OCI-LY7 (cell line): Measurements from ENCODE around the gene TRIM71. TPM values are rescaled to one million over a fixed set of nuclear protein-coding genes. Genes with fewer than 3 reads are reported as not detected.

Source experiments
- BruUV-seq: library from RNA; stranded (reverse); fragments of 400-500 nt; replicated peaks from 2 replicates; lab custom pipeline; 2021; lab: Mats Ljungman, UMichigan
- CTCF ChIA-PET: fragments of 300-600 bp; sonication (Branson Sonifier 250); formaldehyde crosslinking; loops from one replicate; lab custom pipeline; 2022; ENCODE audit warnings: antibody characterized with exemption; ENCODE audit not compliant: unreplicated experiment; lab: Charles Lee
- POLR2A ChIA-PET: fragments of 300-600 bp; sonication (Branson Sonifier 250); formaldehyde crosslinking; loops from one replicate; lab custom pipeline; 2022; ENCODE audit warnings: antibody characterized with exemption; lab: Charles Lee
- DNase-seq: peaks from one replicate; pipeline ENCODE4 v3.0.0-alpha.2; 2015; ENCODE audit warnings: low spot score
- H2AFZ ChIP-seq: fragments of 200-600 bp; sonication (generic), shearing (Covaris generic); 2 replicates; pipeline ENCODE4 v1.6.1; 2014; ENCODE audit warnings: mild to moderate bottlenecking, antibody characterized with exemption, low read length, moderate library complexity
- H3K27ac ChIP-seq: fragments of 200-600 bp; sonication (generic); 2 replicates; pipeline ENCODE4 v1.5.1; 2014; ENCODE audit warnings: mixed run types, low read depth, mild to moderate bottlenecking, moderate library complexity, low read length, inconsistent platforms; ENCODE audit not compliant: poor library complexity, severe bottlenecking
- H3K36me3 ChIP-seq: fragments of 200-600 bp; sonication (generic); 2 replicates; pipeline ENCODE4 v1.6.1; 2014; ENCODE audit warnings: mild to moderate bottlenecking, antibody characterized with exemption, low read length, moderate library complexity, mixed read lengths; ENCODE audit not compliant: insufficient read depth
- H3K4me1 ChIP-seq: fragments of 200-600 bp; sonication (generic); 2 replicates; pipeline ENCODE4 v1.5.1; 2014; ENCODE audit warnings: mild to moderate bottlenecking, low read length; ENCODE audit not compliant: insufficient read depth, poor library complexity, severe bottlenecking
- H3K4me2 ChIP-seq: fragments of 200-600 bp; sonication (generic); 2 replicates; pipeline ENCODE4 v1.6.1; 2014; ENCODE audit warnings: mild to moderate bottlenecking, low read length
- H3K4me3 ChIP-seq: fragments of 200-600 bp; sonication (generic); 2 replicates; pipeline ENCODE4 v1.5.1; 2014; ENCODE audit warnings: mild to moderate bottlenecking, low read depth, low read length; ENCODE audit not compliant: poor library complexity, severe bottlenecking
- H3K79me2 ChIP-seq: fragments of 200-600 bp; sonication (generic); 2 replicates; pipeline ENCODE4 v1.6.1; 2016; ENCODE audit warnings: low read depth, mild to moderate bottlenecking, low read length, moderate library complexity, mixed read lengths; ENCODE audit not compliant: insufficient read depth
- H3K9me2 ChIP-seq: fragments of 200-600 bp; sonication (generic); 2 replicates; pipeline ENCODE4 v1.6.1; 2016; ENCODE audit warnings: mild to moderate bottlenecking, low read length, mixed read lengths; ENCODE audit not compliant: insufficient read depth
- H3K9me3 ChIP-seq: fragments of 200-600 bp; sonication (generic); 2 replicates; pipeline ENCODE4 v1.6.1; 2014; ENCODE audit warnings: mild to moderate bottlenecking, mixed run types, low read length, mixed read lengths
- H4K20me1 ChIP-seq: fragments of 200-600 bp; sonication (generic); 2 replicates; pipeline ENCODE4 v1.6.1; 2014; ENCODE audit warnings: mild to moderate bottlenecking, antibody characterized with exemption, low read length, moderate library complexity, mixed read lengths; ENCODE audit not compliant: insufficient read depth
- CTCF ChIP-seq: fragments of 200-600 bp; sonication (generic); conservative IDR thresholded peaks from 2 replicates; pipeline ENCODE4 v1.5.1; 2014; ENCODE audit warnings: mild to moderate bottlenecking, antibody characterized with exemption, low read length, moderate library complexity, mixed read lengths
- EZH2phosphoT487 ChIP-seq: fragments of 200-600 bp; sonication (generic); IDR thresholded peaks from 2 replicates; pipeline ENCODE4 v1.6.1; 2018; ENCODE audit warnings: low read depth, borderline replicate concordance, mild to moderate bottlenecking, mixed run types, antibody characterized with exemption, low read length, moderate library complexity, mixed read lengths
- intact Hi-C: fragments of 100-400 bp; cut with micrococcal nuclease; formaldehyde crosslinking; loops from one replicate; pipeline ENCODE4 v1.10.0; 2022; ENCODE audit not compliant: unreplicated experiment
- total RNA-seq, 2 experiments: library from RNA; depleted of rRNA in 1 of 2; stranded (reverse); fragments of >200 nt in 1 of 2; shearing (Covaris generic) in 1 of 2; gene quantifications; 2 replicates each; pipeline ENCODE4 v1.2.3, GENCODE V29; 2014 to 2022

The TRIM71 gene
- total RNA-seq, 2 experiments from 2014 or later = not detected

DNA sequence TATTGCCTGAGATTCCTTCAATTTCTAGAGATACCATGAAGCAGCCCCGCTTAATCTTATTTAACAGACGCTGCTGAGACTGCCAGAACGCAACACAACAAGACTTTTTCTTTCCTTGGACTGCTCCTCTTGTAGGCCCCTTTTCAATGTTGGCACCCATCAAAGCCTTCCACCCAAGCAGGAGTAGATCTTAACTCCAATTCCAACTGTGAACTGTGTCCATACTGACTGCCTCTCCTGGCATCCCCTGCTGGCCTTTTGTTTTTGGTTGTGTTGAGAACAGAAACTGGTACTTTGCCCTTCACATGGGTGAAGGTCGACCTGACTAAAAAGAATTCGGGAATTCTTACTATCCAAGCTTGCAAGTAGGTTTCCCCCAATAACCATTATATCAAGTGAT, 50.2 kb downstream of the TRIM71 start:
- no peak overlapping the region for H3K4me3 ChIP-seq
- TF ChIP-seq EZH2phosphoT487 = no peak
- TF ChIP-seq CTCF = no peak
- DNase-seq = no peak
- H3K9me2 ChIP-seq = no peaks in the 10 kb centered on the region
- H3K9me3 ChIP-seq = no peaks in the 10 kb centered on the region
- H2AFZ ChIP-seq = no peak overlapping the region
- H3K4me1 ChIP-seq = no peaks in the 10 kb centered on the region
- CTCF ChIA-PET = no interaction called here
- no peaks in the 10 kb centered on the region for H3K36me3 ChIP-seq
- no peaks in the 10 kb centered on the region for H4K20me1 ChIP-seq
- no peak overlapping the region for H3K4me2 ChIP-seq
- POLR2A ChIA-PET = no interaction called here
- no peaks in the 10 kb centered on the region for H3K79me2 ChIP-seq
- intact Hi-C loops = no loop called here
- no TSS peak for BruUV-seq
- H3K27ac ChIP-seq = no peak overlapping the region

DNA sequence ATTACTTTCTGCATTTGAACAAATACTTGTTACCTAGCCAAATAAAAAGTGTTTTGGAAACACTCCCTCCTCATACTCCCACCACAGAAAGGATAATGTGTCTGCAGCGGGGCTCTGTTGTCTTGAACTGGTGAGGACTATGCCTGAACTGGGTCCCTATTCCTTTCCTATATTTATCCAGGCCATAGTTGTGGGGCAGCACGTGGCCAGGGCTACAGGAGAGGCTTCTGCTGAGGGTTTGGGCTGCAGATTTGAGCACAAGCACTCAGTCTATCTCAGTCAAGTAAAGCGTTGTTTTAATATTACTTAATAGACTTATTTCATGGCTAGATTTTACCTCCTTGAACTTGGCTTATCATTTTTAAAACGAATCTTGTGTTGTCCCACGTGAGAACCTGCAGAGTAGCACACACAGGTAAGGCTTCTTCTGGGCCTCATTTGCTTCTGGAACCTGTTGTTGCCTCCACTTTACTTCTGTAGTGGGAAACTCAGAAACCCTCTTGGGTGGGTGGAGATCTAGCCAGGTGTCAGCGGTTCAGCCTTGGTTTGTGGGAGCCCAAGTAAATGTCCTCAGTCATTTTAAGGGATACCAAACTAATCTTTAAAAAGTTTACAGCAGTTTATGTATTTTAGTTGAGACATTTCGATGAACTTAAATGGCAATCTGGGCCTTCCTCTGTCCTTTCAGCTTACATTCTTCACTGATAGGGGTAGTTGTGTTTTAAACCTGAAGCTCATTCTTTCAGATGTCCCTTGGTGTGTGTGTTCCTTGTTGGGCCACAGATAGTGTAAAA, 51.1 kb downstream of the TRIM71 start:
- no peak overlapping the region for H3K4me3 ChIP-seq
- no peaks in the 10 kb centered on the region for H3K4me1 ChIP-seq
- H3K9me2 ChIP-seq = no peaks in the 10 kb centered on the region
- no peak overlapping the region for H3K27ac ChIP-seq
- intact Hi-C loops = no loop called here
- H3K9me3 ChIP-seq = no peaks in the 10 kb centered on the region
- POLR2A ChIA-PET = no interaction called here
- H3K4me2 ChIP-seq = no peak overlapping the region
- H3K79me2 ChIP-seq = no peaks in the 10 kb centered on the region
- no peak for TF ChIP-seq CTCF
- no peak for TF ChIP-seq EZH2phosphoT487
- no peaks in the 10 kb centered on the region for H3K36me3 ChIP-seq
- CTCF ChIA-PET = no interaction called here
- no TSS peak for BruUV-seq
- H2AFZ ChIP-seq = no peak overlapping the region
- no peaks in the 10 kb centered on the region for H4K20me1 ChIP-seq
- DNase-seq = no peak

DNA sequence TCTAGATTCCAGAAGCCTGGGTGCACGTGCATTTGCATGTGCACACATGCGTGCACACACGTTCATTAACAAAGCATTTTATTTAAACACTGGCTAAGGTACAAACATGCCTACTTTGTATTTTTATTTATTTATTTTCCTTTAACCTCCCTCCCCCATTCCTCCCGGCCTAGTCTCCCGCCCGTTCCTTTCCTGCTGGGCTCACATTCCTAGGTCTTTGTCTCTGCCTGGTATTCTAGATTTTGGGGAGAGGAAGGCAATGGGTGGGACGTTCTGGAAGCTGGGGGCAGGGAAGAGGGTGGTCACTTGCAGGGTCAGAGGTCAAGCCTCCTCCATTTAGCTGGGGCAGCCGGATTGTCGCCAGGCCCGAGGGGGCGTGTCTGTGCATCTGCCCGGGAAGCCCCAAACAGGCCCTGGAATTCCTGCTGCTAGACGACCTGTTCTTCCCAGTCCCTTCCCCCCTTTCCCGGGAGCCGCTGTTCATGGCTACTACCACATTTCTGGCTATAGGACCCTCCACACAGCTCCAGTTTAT, 51.8 kb downstream of the TRIM71 start:
- CTCF ChIA-PET = no interaction called here
- no TSS peak for BruUV-seq

More for the DNA sequence above, 51.8 kb downstream of the TRIM71 start:
- Histone ChIP-seq H3K27ac (no peak overlapping the region), H3K4me1 (no peaks in the 10 kb centered on the region), H3K9me2 (no peaks in the 10 kb centered on the region), H3K4me2 (no peak overlapping the region), H3K36me3 (no peaks in the 10 kb centered on the region), H3K9me3 (no peaks in the 10 kb centered on the region), H3K79me2 (no peaks in the 10 kb centered on the region), H3K4me3 (no peak overlapping the region), H4K20me1 (no peaks in the 10 kb centered on the region), H2AFZ (no peak overlapping the region)
- POLR2A ChIA-PET = no interaction called here
- intact Hi-C loops = no loop called here
- TF ChIP-seq CTCF (no peak), EZH2phosphoT487 (no peak)
- DNase-seq = no peak
